ENCODE measurements around the gene PTPRN2. TPM values are rescaled to one million over a fixed set of nuclear protein-coding genes. Genes with fewer than 3 reads are reported as not detected.
"Not testable (repeated sequence)": the region's sequence is repeated elsewhere in the genome, so short reads cannot be mapped to it uniquely, and the experiment has no call there.

PTPRN2 gene
- polyA plus RNA-seq, 1 donor from 2014 or later: 1.6 TPM

GRCh38 chr7:157789942-157790341 lies 797.7 kb downstream of the PTPRN2 start:
- Mint-ChIP-seq H3K27ac (no peak overlapping the region), H3K27me3 (no peaks in the 10 kb centered on the region), H3K4me3 (no peak overlapping the region), H3K36me3 (no peaks in the 10 kb centered on the region), H3K9me3 (peaks cover 0 to 7% (median 0%) of the 10 kb centered on the region in 3 donors), H3K4me1 (peaks cover 0 to 2% (median 0%) of the 10 kb centered on the region in 3 donors)

GRCh38 chr7:157789094-157789493 lies 798.5 kb downstream of the PTPRN2 start:
- Mint-ChIP-seq H3K9me3 (peaks cover 0 to 7% (median 0%) of the 10 kb centered on the region in 3 donors), H3K36me3 (no peaks in the 10 kb centered on the region), H3K4me3 (no peak overlapping the region), H3K27me3 (no peaks in the 10 kb centered on the region), H3K4me1 (peaks cover 0 to under 1% (median 0%) of the 10 kb centered on the region in 3 donors), H3K27ac (no peak overlapping the region)

DNA sequence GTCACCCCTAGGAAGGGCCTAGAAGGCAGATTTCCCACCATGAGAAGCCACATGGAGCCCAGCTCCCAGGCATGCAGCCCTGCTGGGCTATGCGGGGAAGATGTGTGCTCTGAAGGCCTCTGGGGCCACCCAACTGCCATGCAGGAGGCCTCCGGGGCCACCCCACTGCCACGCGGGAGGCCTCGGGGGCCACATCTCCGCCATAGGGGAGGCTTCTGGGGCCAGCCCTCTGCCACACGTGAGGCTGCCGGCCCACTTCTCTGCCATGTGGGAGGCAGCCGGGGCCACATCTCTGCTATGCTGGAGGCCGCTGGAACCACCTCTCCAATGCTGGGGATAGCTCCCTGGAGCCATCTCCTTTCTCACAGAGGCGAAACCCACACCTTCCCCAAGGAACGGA lies 799.0 kb downstream of the PTPRN2 start:
- no peak overlapping the region for H3K4me3 Mint-ChIP-seq
- no peaks in the 10 kb centered on the region for H3K4me1 Mint-ChIP-seq
- H3K9me3 Mint-ChIP-seq: peaks cover 0 to 7% (median 0%) of the 10 kb centered on the region in 3 donors
- H3K36me3 Mint-ChIP-seq: no peaks in the 10 kb centered on the region
- no peak overlapping the region for H3K27ac Mint-ChIP-seq
- peaks cover 1% of the 10 kb centered on the region for H3K27me3 Mint-ChIP-seq

DNA sequence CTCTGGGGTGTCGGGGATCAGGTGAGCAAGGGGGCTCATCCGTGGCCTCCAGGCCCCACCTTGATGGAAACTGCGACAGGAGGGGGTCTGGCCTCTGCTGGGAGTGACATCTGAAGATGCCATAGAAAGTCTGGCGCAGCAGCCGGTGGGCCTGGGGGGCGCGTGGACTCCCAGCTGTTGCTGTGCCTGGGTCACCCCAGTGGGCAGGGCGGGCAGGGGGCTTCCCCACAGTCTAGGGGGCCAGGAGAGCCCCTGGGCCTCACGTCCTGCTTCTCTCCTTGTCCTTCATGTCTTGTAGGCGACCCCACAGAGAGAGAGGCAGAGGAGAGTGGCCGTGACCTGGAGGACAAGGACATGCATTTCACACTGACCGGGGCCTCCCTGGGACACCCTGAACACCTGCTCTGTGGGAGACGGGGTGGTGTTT lies 800.3 kb downstream of the PTPRN2 start:
- Mint-ChIP-seq H3K4me3 (no peak overlapping the region), H3K36me3 (no peaks in the 10 kb centered on the region), H3K27me3 (peaks cover 1% of the 10 kb centered on the region)

DNA sequence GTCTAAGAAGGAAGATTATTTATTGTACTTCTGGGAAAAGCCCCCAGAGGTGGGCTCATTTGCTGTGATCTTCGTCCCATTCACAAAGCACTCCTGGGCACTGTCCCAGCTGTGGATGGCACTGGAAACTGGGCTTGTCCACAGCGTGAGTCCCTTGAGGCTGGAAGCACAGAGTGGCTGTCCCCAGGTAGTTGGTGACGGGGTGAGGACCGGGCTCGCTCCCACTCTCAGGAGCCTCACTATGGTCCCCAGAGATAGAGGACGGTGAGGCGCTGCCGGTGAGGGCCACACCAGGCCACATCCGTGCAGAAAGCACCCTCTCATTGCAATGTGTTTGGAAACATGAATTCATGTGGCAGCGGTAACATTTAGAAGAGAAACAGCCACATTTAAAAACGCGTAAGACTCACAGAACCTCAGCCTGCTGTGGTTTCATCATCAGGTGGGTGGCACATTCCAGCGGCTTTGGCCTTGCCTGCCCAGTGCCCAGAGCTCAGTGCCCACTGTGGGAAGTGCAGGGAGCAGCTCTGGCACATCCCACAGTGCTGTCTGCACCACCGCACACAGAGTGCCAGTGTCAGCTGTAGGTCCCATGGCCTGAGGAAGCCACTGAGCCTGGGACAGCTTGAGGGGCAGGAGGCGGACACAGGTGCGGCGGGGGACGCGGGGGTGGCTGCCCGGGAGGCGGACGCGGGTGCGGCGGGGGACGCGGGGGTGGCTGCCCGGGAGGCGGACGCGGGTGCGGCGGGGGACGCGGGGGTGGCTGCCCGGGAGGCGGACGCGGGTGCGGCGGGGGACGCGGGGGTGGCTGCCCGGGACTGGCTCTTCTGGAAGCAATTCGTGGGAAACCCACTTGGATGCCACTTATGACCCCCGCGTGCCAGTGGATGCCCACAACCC lies 801.0 kb downstream of the PTPRN2 start:
- no peaks in the 10 kb centered on the region for H3K4me1 Mint-ChIP-seq
- H3K36me3 Mint-ChIP-seq: no peaks in the 10 kb centered on the region
- peaks cover 1% of the 10 kb centered on the region for H3K27me3 Mint-ChIP-seq
- no peak overlapping the region for H3K27ac Mint-ChIP-seq
- no peak overlapping the region for H3K4me3 Mint-ChIP-seq
- H3K9me3 Mint-ChIP-seq: peaks cover 0 to 7% (median 0%) of the 10 kb centered on the region in 3 donors

More for the DNA sequence above, 800.3 kb downstream of the PTPRN2 start:
- peaks cover 0 to 7% (median 0%) of the 10 kb centered on the region in 3 donors for H3K9me3 Mint-ChIP-seq
- H3K4me1 Mint-ChIP-seq: no peaks in the 10 kb centered on the region
- no peak overlapping the region for H3K27ac Mint-ChIP-seq

DNA sequence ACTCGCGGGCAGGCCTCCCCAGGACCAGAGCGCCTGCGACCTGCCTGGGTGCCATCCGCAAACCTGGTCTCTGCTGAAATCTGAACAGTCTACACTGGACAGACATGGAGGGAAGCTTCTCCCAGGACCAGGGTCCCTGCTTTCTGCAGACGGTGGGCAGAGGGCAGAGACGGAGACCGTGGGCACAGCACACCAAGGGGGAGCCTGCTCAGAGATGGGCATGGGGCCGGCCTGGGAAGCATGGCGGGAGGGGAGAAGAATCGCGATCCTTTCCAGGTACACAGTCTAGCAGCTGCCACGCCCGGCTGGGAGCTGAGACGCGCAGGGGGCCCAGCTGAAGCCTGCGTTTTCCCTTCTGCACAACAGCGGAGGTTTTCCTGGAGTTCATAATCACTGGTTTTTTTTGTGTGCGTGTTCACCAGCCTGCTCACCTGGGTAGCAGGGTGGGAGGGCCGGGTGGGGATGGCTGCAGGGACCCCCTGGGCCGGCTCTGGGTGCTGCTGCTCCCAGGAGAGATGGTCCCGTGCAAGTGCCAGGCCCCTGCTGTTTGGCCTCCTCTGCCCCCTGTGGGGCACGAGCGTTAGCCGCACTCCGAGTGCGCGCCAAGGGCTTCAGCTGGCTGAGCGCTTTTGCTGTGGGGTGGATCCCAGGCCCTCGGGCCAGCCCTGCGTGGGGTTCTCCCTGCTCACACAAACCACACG lies 802.0 kb downstream of the PTPRN2 start:
- H3K4me1 Mint-ChIP-seq: no peaks in the 10 kb centered on the region
- H3K36me3 Mint-ChIP-seq: no peaks in the 10 kb centered on the region
- no peak overlapping the region for H3K4me3 Mint-ChIP-seq
- H3K27me3 Mint-ChIP-seq: peaks cover 1% of the 10 kb centered on the region
- H3K9me3 Mint-ChIP-seq: peaks cover 0 to 7% (median 0%) of the 10 kb centered on the region in 3 donors
- H3K27ac Mint-ChIP-seq: no peak overlapping the region

DNA sequence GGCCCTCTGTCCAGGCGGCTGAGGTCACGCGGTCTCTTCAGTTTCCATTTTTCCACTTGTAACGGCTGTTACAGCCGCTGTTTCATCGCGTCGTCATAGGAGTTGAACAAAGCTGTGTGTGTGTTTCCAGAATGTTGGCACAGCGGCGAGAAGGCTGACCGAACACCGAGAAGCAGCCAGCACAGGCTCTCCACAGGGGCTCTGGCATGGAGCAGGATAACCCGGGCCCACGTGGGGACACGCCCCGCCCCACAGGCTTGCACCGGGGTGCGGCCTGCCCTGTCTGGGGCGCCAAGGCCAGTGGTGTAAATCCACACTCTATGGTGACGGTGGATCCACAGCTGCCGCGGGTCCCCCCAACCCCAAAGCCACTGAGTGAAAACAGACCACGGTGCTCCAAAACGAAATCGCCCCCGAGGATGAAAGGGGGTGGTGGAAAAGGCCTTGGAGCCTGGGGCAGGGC lies 802.6 kb downstream of the PTPRN2 start:
- Mint-ChIP-seq H3K27me3 (peaks cover 1% of the 10 kb centered on the region), H3K36me3 (no peaks in the 10 kb centered on the region), H3K27ac (no peak overlapping the region), H3K4me1 (no peaks in the 10 kb centered on the region), H3K9me3 (peaks cover 0 to 4% (median 0%) of the 10 kb centered on the region in 3 donors), H3K4me3 (no peak overlapping the region)

DNA sequence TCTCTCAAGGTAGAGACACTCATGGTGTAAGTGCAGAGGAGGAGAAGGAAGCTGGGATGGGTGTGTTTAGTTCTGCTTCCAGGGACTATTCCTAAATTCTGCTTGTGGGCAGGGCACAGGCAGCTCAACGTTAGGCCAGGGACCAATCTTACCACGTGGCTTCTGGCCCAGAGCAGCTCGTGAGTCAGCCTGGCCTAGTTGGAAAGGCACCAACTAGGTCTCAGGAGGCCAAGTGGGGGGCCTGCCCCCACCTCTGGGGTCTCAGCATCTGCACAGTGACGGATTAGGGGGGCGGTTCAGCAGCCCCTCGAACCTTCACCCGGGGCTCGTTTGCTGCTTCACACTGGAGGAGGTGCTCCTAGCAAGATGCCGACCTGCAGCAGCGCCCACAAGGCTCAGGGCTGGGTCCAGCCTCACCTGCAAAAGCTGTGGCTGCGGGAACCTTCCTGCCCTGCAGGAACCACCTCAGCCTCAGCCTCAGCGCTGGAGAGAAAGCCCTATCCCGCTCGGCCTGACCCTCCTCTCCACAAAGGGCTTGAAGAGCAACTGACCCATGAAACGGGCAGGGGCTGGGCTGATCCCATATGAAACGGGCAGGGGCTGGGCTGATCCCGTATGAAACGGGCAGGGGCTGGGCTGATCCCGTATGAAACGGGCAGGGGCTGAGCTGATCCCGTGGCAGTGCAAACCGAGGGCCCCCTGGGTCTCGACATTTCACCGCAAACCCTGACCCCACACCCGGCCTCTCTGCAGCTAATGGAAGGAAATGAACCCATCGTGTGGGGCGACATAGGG lies 803.4 kb downstream of the PTPRN2 start:
- H3K9me3 Mint-ChIP-seq: no peaks in the 10 kb centered on the region
- H3K4me3 Mint-ChIP-seq: no peak overlapping the region
- peaks cover 1% of the 10 kb centered on the region for H3K27me3 Mint-ChIP-seq
- H3K36me3 Mint-ChIP-seq: no peaks in the 10 kb centered on the region
- no peak overlapping the region for H3K27ac Mint-ChIP-seq
- H3K4me1 Mint-ChIP-seq: no peaks in the 10 kb centered on the region

DNA sequence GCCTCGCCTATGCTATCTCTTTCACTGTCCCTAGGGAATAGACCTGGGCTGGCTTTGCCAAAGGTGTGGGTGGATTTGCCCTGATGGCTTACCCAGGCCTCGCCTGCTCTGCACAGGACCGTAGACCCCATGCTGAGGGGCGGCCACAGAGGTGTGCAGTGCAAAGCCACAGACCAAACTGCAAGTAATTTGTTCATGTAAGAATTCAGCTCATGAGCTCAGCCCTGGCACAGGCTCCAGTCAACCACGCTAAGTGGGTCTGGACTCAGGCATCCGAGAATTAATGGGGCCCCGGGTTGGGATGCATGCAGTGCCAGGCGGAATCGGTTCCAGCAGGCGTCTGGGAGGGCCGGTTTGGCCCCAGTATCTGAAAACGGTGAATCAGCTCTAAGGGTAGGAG lies 805.6 kb downstream of the PTPRN2 start:
- Mint-ChIP-seq H3K27me3 (peaks cover 1% of the 10 kb centered on the region), H3K4me3 (no peak overlapping the region), H3K36me3 (peaks cover under 1% of the 10 kb centered on the region), H3K9me3 (no peaks in the 10 kb centered on the region), H3K27ac (no peak overlapping the region), H3K4me1 (no peaks in the 10 kb centered on the region)

DNA sequence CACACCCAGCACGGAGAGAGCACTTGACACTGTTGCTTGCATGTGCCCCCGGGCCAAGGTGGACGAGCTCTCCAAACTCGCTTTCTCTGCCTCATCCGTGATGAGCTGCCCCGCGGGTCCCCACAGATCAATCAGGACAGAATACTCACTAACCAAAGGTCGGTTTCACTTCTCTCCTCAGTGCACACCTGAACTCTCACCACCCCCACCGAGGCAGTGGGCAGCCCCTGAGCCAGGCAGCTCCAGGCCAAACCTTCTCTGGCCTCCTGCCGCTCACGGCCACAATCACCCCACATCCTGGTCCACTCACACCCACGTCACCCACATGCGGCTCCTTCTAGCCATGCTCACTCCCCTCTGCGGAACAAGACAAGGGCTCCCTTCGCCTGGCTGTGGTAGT lies 806.9 kb downstream of the PTPRN2 start:
- no peak overlapping the region for H3K4me3 Mint-ChIP-seq
- H3K27ac Mint-ChIP-seq: no peak overlapping the region
- peaks cover 2% of the 10 kb centered on the region for H3K36me3 Mint-ChIP-seq
- no peaks in the 10 kb centered on the region for H3K4me1 Mint-ChIP-seq
- H3K27me3 Mint-ChIP-seq: peaks cover 1% of the 10 kb centered on the region
- H3K9me3 Mint-ChIP-seq: no peaks in the 10 kb centered on the region

GRCh38 chr7:157780312-157780711 lies 807.3 kb downstream of the PTPRN2 start:
- H3K27me3 Mint-ChIP-seq: peaks cover 1% of the 10 kb centered on the region
- H3K36me3 Mint-ChIP-seq: peaks cover 2% of the 10 kb centered on the region
- H3K27ac Mint-ChIP-seq: no peak overlapping the region
- H3K9me3 Mint-ChIP-seq: no peaks in the 10 kb centered on the region
- no peaks in the 10 kb centered on the region for H3K4me1 Mint-ChIP-seq
- no peak overlapping the region for H3K4me3 Mint-ChIP-seq

GRCh38 chr7:157779206-157779605 lies 808.4 kb downstream of the PTPRN2 start:
- no peaks in the 10 kb centered on the region for H3K9me3 Mint-ChIP-seq
- H3K4me3 Mint-ChIP-seq: no peak overlapping the region
- peaks cover 2% of the 10 kb centered on the region for H3K36me3 Mint-ChIP-seq
- no peak overlapping the region for H3K27ac Mint-ChIP-seq
- H3K27me3 Mint-ChIP-seq: peaks cover 1% of the 10 kb centered on the region
- H3K4me1 Mint-ChIP-seq: no peaks in the 10 kb centered on the region

DNA sequence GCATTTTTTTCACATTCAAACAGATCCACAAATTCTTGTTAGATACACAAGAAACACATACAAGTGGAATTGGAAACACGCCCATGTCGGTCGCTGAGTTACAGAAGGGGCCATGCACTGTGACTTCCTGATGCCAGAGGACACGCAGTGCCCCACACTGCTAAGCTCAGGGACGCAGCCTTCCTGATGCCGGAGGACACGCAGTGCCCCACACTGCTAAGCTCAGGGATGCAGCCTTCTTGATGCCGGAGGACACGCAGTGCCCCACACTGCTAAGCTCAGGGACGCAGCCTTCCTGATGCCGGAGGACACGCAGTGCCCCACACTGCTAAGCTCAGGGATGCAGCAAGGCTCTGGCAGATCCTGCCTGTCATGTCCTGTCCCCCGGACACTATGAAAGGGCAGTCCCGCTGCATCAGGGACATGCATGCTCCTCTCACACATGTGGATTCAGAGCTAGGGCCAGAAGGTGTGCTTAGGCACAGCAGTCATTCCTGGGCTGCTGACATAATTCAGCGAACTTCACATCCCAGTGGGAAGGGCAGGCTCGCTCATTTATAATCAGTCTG lies 810.3 kb downstream of the PTPRN2 start:
- H3K4me1 Mint-ChIP-seq, H3K27me3 Mint-ChIP-seq, H3K27ac Mint-ChIP-seq, H3K9me3 Mint-ChIP-seq, H3K36me3 Mint-ChIP-seq, H3K4me3 Mint-ChIP-seq: not testable (repeated sequence)

GRCh38 chr7:157775560-157776332 lies 811.9 kb downstream of the PTPRN2 start:
- Mint-ChIP-seq H3K27ac (no peak overlapping the region), H3K36me3 (peaks cover 5% of the 10 kb centered on the region), H3K4me3 (no peak overlapping the region), H3K4me1 (no peaks in the 10 kb centered on the region), H3K9me3 (peaks cover 0 to 13% (median 7%) of the 10 kb centered on the region in 3 donors), H3K27me3 (no peaks in the 10 kb centered on the region)
